ENCODE data around the gene FAM9A. TPM values are rescaled to one million over a fixed set of nuclear protein-coding genes. Genes with fewer than 3 reads are reported as not detected.
A peak's percentile ranks its signal among the peaks of the same experiment; 100 is the strongest.

FAM9A gene
- total and polyA plus RNA-seq, 2 of the 13 experiments (the other 11 are each of a cell fraction or from before 2014, with no cell fraction given), result not detected

- Histone ChIP-seq H3K9ac (ENCODE audit: insufficient read depth, low read depth, low read length) (no peak overlapping the region), H3K36me3 (replicated peaks in 1 of 2; ENCODE audit: control insufficient read depth in 1 of 2, insufficient read depth in 2 of 2, low read length in 2 of 2) (no peaks in the 10 kb centered on the region), H3K27ac (ENCODE audit: extremely low read length, insufficient read depth, low read length) (no peak overlapping the region), H2AFZ (ENCODE audit: low read length) (no peak overlapping the region), H3K9me3 (ENCODE audit: low read length) (no peaks in the 10 kb centered on the region), H4K20me1 (ENCODE audit: insufficient read depth, low read length) (no peaks in the 10 kb centered on the region), H3K4me3 (replicated peaks in 1 of 3; ENCODE audit: insufficient read depth in 1 of 3, low read depth in 2 of 3, low read length in 3 of 3) (no peak overlapping the region), H3K4me2 (ENCODE audit: low read depth, low read length) (peak overlapping the region; percentile 29; the same call in 1 of the 2 replicates), H3K4me1 (ENCODE audit: insufficient read depth, low read length) (no peaks in the 10 kb centered on the region), H3K79me2 (ENCODE audit: insufficient read depth, low read length) (no peaks in the 10 kb centered on the region), H3K27me3 (ENCODE audit: control insufficient read depth in 1 of 2, insufficient read depth in 2 of 2, low read length in 2 of 2) (no peaks in the 10 kb centered on the region)
- WGBS (ENCODE audit: low lambda C conversion rate), result 89% methylated on average over 5 of the region's 32 CpGs
- TF ChIP-seq ZNF619 (CRISPR knock-in tag; IDR thresholded peaks at IDR 0.05), result no peak
- no peak for TF ChIP-seq ZNF225 (CRISPR knock-in tag; IDR thresholded peaks at IDR 0.05)
- TF ChIP-seq ZNF121 (CRISPR knock-in tag; IDR thresholded peaks at IDR 0.05), result 0 out of 2 replicates have a peak, but pooled peaks have one; percentile 23
- TF ChIP-seq STAG1 (CRISPR knock-in tag; IDR thresholded peaks at IDR 0.05), result peak; percentile 39
- no peak for TF ChIP-seq E2F1 (CRISPR knock-in tag; IDR thresholded peaks at IDR 0.05)
- TF ChIP-seq CTCF (CRISPR knock-in tag; IDR thresholded peaks at IDR 0.05), result peak; percentile 66
- peak; percentile 53 for TF ChIP-seq YY1 (IDR thresholded peaks at IDR 0.05; ENCODE audit: insufficient read depth, insufficient replicate concordance, low read depth, low read length)
- TF ChIP-seq GTF3A (CRISPR knock-in tag; conservative IDR thresholded peaks at IDR 0.05), result no peak
- ATAC-seq (peak; percentile 90), FAIRE-seq (peak; percentile 28), DNase-seq (ENCODE audit: low spot score) (peak; percentile 6)
- no TSS peak for BruUV-seq (replicated peaks)
- intact Hi-C loops (cut with micrococcal nuclease; ENCODE audit: unreplicated experiment) (loop anchor here (1.0 kb wide), 1 partner anchor 32 kb away; no protein-coding TSS in a partner anchor), in situ Hi-C loops (cut with HindIII; ENCODE audit: extremely low pct_ligation_motif_present, low pct_unique_long_range_greater_than_20kb) (no loop called here)
- POLR2A ChIA-PET, result no interaction called here
- CTCF ChIA-PET (ENCODE audit: low intra/inter-chr PET ratio, low total read pairs), result no interaction called here
Measured at GRCh38 chrX:8783097-8783713, 18.0 kb downstream of the FAM9A start.

Data from HepG2 (cell line).